ENCODE results near the gene VCL. TPM values are rescaled to one million over a fixed set of nuclear protein-coding genes. Genes with fewer than 3 reads are reported as not detected.
"Not testable (repeated sequence)": the region's sequence is repeated elsewhere in the genome, so short reads cannot be mapped to it uniquely, and the experiment has no call there.

The VCL gene
- total RNA-seq, 2 donors from 2014 or later, result 99.9 to 179 TPM

DNA sequence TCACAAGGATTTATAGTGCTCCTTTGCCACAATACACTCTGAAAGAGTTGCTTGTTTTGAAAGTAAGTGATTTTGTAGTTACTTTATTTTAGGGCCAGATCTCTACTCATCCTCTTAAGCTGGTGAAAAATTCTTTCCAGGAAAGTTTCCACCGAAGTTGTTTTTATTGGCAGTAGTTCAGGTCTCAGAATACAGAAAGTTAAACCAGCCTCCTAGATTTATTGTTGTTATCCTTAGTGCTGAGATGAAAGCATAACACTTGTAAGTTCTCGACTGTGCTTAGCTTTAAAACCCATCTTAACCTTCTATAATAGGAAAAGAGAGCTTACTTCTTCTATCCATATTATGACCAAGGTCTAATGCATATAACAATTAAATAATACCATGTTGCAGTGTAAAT is 147.2 kb downstream of the VCL start:
- Histone ChIP-seq H3K36me3 (no peaks in the 10 kb centered on the region), H3K9me3 (no peaks in the 10 kb centered on the region), H3K27ac (no peak overlapping the region), H3K27me3 (no peaks in the 10 kb centered on the region), H3K4me1 (peaks cover 7% of the 10 kb centered on the region), H3K9ac (ENCODE audit: low read depth in 2 of 2, low read length in 2 of 2) (no peak overlapping the region), H3K4me3 (no peak overlapping the region)
- TF ChIP-seq CTCF (IDR thresholded peaks at IDR 0.05), result no peak
- intact Hi-C loops (cut with DNase I), result loop anchor here (10.0 kb wide), 1 partner anchor 90 kb away; no protein-coding TSS in a partner anchor
- no peak for DNase-seq

GRCh38 chr10:74146980-74147379 is 149.1 kb downstream of the VCL start:
- not testable (repeated sequence) for H3K4me1 ChIP-seq; H3K27ac ChIP-seq; H3K27me3 ChIP-seq; H3K36me3 ChIP-seq; H3K9me3 ChIP-seq; DNase-seq; H3K4me3 ChIP-seq; H3K9ac ChIP-seq (ENCODE audit: low read depth in 2 of 2, low read length in 2 of 2)
- intact Hi-C loops (cut with DNase I), result loop anchor here (10.0 kb wide), 1 partner anchor 88 kb away; no protein-coding TSS in a partner anchor

DNA sequence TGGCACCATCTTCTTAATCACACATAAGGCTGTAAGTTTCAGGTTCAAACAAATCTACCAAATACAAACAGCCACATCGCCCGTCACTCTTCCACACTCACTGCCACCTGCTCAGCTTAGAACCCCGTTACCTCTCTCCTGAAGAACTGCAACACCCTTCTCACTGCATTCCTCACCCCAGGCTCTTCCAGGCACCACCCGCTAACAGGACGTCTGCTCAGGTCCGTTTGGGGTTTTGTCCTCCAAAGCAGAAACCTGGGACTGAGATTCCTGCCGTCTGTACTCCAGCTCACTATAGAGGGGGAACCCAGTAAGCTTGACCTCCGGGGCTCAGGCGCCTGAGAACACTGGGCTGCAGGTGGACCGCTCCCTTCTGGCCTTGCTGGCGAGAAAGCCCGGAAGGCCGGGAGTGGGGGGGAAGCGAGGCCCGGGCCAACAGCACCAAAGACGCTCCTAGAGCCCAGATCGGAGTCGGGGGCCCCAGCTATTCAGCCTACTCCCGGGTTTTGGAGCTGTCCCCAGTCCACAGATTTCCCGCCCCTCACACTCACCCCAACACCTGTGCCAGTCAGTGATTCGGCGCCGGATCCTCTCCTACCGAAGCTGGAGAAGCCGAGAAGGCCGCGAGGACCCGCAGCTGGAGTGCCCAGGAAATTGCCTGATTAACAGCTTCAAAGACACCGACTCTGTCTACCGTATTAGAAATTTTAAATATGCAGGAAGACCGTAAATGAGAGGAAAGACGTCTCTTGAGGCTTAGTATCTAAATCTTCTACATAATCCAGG is 152.5 kb downstream of the VCL start, which contains the start of gene AP3M1:
AP3M1 (minus strand) TSS at position 625 of the 786 bp plus-strand sequence. CDS start 12,449 bp downstream, outside the sequence.
- TF ChIP-seq CTCF (IDR thresholded peaks at IDR 0.05), result no peak
- peak; percentile 86 for DNase-seq
- Histone ChIP-seq H3K4me3 (peak within 1 kb of the TSS; percentile 82), H3K9me3 (no peaks in the 10 kb centered on the region), H3K36me3 (no peaks in the 10 kb centered on the region), H3K9ac (ENCODE audit: low read depth in 2 of 2, low read length in 2 of 2) (peak within 1 kb of the TSS; percentile 81 to 85), H3K27ac (peak within 1 kb of the TSS; percentile 83), H3K27me3 (no peaks in the 10 kb centered on the region), H3K4me1 (peaks cover 5% of the 10 kb centered on the region)
- intact Hi-C loops (cut with DNase I), result no loop called here

- H3K36me3 ChIP-seq, result no peaks in the 10 kb centered on the region
- no peaks in the 10 kb centered on the region for H3K4me1 ChIP-seq
- peak within 1 kb of the TSS; percentile 82 for H3K4me3 ChIP-seq
- H3K9me3 ChIP-seq, result no peaks in the 10 kb centered on the region
- no peak for TF ChIP-seq CTCF (IDR thresholded peaks at IDR 0.05)
- peak; percentile 100 for DNase-seq
- intact Hi-C loops (cut with DNase I), result no loop called here
- peak within 1 kb of the TSS; percentile 83 for H3K27ac ChIP-seq
- H3K27me3 ChIP-seq, result no peaks in the 10 kb centered on the region
- peak within 1 kb of the TSS; percentile 81 to 85 for H3K9ac ChIP-seq (ENCODE audit: low read depth in 2 of 2, low read length in 2 of 2)
Measured at GRCh38 chr10:74150990-74151878, 153.3 kb downstream of the VCL start, which contains the start of gene ADK. Gene ADK, plus strand, starts transcription at chr10:74151221. Its CDS starts 58 bp downstream, at chr10:74151279.

- no peak for TF ChIP-seq CTCF (IDR thresholded peaks at IDR 0.05)
- no peaks in the 10 kb centered on the region for H3K4me1 ChIP-seq
- intact Hi-C loops (cut with DNase I), result no loop called here
Measured at GRCh38 chr10:74151879-74152722, 154.2 kb downstream of the VCL start.

More at GRCh38 chr10:74151879-74152722, 154.2 kb downstream of the VCL start:
- H3K9ac ChIP-seq (ENCODE audit: low read depth in 2 of 2, low read length in 2 of 2), result peak overlapping the region; percentile 81 to 85
- no peaks in the 10 kb centered on the region for H3K36me3 ChIP-seq
- no peak overlapping the region for H3K27ac ChIP-seq
- H3K9me3 ChIP-seq, result no peaks in the 10 kb centered on the region
- DNase-seq, result no peak
- H3K4me3 ChIP-seq, result peak overlapping the region; percentile 82
- H3K27me3 ChIP-seq, result no peaks in the 10 kb centered on the region

Data from colonic mucosa (tissue), 4 donors.